ENCODE data around the gene MSMO1. TPM values are rescaled to one million over a fixed set of nuclear protein-coding genes. Genes with fewer than 3 reads are reported as not detected.

Gene MSMO1
- total and polyA plus RNA-seq, 7 donors: 13.6 to 114 (median 26.8) TPM

- DNase-seq: no peak
- no peak for TF ChIP-seq POLR2A (IDR thresholded peaks at IDR 0.05)
- TF ChIP-seq POLR2AphosphoS5 (IDR thresholded peaks at IDR 0.05): no peak
- TF ChIP-seq CTCF (IDR thresholded peaks at IDR 0.05): no peak
- no peak for TF ChIP-seq EP300 (IDR thresholded peaks at IDR 0.05)
- Histone ChIP-seq H3K36me3 (no peaks in the 10 kb centered on the region), H3K9me3 (no peaks in the 10 kb centered on the region), H3K4me3 (no peak overlapping the region), H3K27me3 (no peaks in the 10 kb centered on the region), H3K27ac (peak overlapping the region in 2 of 4 donors; percentile 30 to 39), H3K4me1 (peaks cover 0 to 12% (median 3%) of the 10 kb centered on the region in 4 donors)
- 18 to 60% methylated on average over 2 of the region's 2 CpGs for WGBS, 2 donors
- intact Hi-C loops (cut with DNase I): no loop called here
Observed at GRCh38 chr4:165364452-165365080, 37.1 kb downstream of the MSMO1 start.

- no peaks in the 10 kb centered on the region for H3K36me3 ChIP-seq
- 81 to 91% methylated on average over 4 of the region's 4 CpGs for WGBS, 2 donors
- H3K4me1 ChIP-seq: peaks cover 0 to 12% (median 3%) of the 10 kb centered on the region in 4 donors
- no peak overlapping the region for H3K27ac ChIP-seq
- no peak for DNase-seq
- no peak overlapping the region for H3K4me3 ChIP-seq
- H3K9me3 ChIP-seq: no peaks in the 10 kb centered on the region
- intact Hi-C loops (cut with DNase I): no loop called here
- no peaks in the 10 kb centered on the region for H3K27me3 ChIP-seq
- TF ChIP-seq POLR2AphosphoS5 (IDR thresholded peaks at IDR 0.05) (no peak), POLR2A (IDR thresholded peaks at IDR 0.05) (no peak), CTCF (IDR thresholded peaks at IDR 0.05) (no peak), EP300 (IDR thresholded peaks at IDR 0.05) (no peak)
Observed at GRCh38 chr4:165367040-165367439, 39.6 kb downstream of the MSMO1 start.

GRCh38 chr4:165368114-165368513, 40.6 kb downstream of the MSMO1 start:
- intact Hi-C loops (cut with DNase I): no loop called here
- H3K4me1 ChIP-seq: peaks cover 0 to 12% (median 3%) of the 10 kb centered on the region in 4 donors
- no peak overlapping the region for H3K27ac ChIP-seq
- WGBS, 2 donors: 95 to 96% methylated on average over 1 of the region's 1 CpG
- H3K4me3 ChIP-seq: no peak overlapping the region
- no peaks in the 10 kb centered on the region for H3K9me3 ChIP-seq
- H3K27me3 ChIP-seq: no peaks in the 10 kb centered on the region
- DNase-seq: no peak
- TF ChIP-seq POLR2AphosphoS5 (IDR thresholded peaks at IDR 0.05) (no peak), POLR2A (IDR thresholded peaks at IDR 0.05) (no peak), CTCF (IDR thresholded peaks at IDR 0.05) (no peak), EP300 (IDR thresholded peaks at IDR 0.05) (no peak)
- H3K36me3 ChIP-seq: no peaks in the 10 kb centered on the region

- no peak for TF ChIP-seq POLR2AphosphoS5 (IDR thresholded peaks at IDR 0.05)
- TF ChIP-seq POLR2A (IDR thresholded peaks at IDR 0.05): no peak
- TF ChIP-seq EP300 (IDR thresholded peaks at IDR 0.05): no peak
- no peak for TF ChIP-seq CTCF (IDR thresholded peaks at IDR 0.05)
- WGBS, 2 donors: 95 to 100% methylated on average over 1 of the region's 1 CpG
- intact Hi-C loops (cut with DNase I): no loop called here
- Histone ChIP-seq H3K36me3 (no peaks in the 10 kb centered on the region), H3K27me3 (no peaks in the 10 kb centered on the region), H3K27ac (no peak overlapping the region), H3K4me1 (peaks cover 0 to 12% (median 3%) of the 10 kb centered on the region in 4 donors), H3K9me3 (no peaks in the 10 kb centered on the region), H3K4me3 (no peak overlapping the region)
- no peak for DNase-seq
Observed at GRCh38 chr4:165368567-165368966, 41.1 kb downstream of the MSMO1 start.

- Histone ChIP-seq H3K9me3 (no peaks in the 10 kb centered on the region), H3K4me3 (no peak overlapping the region), H3K4me1 (peaks cover 0 to 9% (median 3%) of the 10 kb centered on the region in 4 donors), H3K27ac (no peak overlapping the region), H3K36me3 (no peaks in the 10 kb centered on the region), H3K27me3 (no peaks in the 10 kb centered on the region)
- 30 to 70% methylated on average over 5 of the region's 5 CpGs for WGBS, 2 donors
- DNase-seq: no peak
- intact Hi-C loops (cut with DNase I): no loop called here
- TF ChIP-seq CTCF (IDR thresholded peaks at IDR 0.05): no peak
- no peak for TF ChIP-seq EP300 (IDR thresholded peaks at IDR 0.05)
- no peak for TF ChIP-seq POLR2A (IDR thresholded peaks at IDR 0.05)
- TF ChIP-seq POLR2AphosphoS5 (IDR thresholded peaks at IDR 0.05): no peak
Observed at GRCh38 chr4:165369522-165369921, 42.1 kb downstream of the MSMO1 start.
